ENCODE data around the gene DYNLRB1. TPM values are rescaled to one million over a fixed set of nuclear protein-coding genes. Genes with fewer than 3 reads are reported as not detected.

The DYNLRB1 gene
- total and polyA plus RNA-seq, 9 of the 15 experiments (the other 6 are each of a cell fraction or from before 2014, with no cell fraction given): 48.7 to 358 (median 121) TPM

DNA sequence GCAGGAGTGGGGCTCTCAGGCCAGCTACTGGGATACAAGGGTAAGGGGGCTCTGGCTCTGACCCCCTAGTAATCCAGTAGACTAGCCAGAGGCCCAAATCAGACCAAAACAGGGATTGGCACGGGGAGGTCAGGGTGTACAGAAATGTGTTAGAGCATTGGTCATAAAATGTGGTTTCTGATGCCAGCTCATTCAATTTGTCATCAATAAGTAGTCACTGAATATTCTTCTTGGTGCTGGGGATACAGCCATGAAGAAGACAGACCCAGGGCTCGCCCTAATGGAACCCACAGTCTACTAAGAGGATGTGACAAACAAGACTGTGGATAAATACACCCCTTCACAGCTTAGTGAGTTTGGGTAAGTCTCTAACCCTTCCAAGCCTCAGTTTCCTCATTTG lies 53.4 kb downstream of the DYNLRB1 start (continued):
- TF ChIP-seq, protein P1, sequence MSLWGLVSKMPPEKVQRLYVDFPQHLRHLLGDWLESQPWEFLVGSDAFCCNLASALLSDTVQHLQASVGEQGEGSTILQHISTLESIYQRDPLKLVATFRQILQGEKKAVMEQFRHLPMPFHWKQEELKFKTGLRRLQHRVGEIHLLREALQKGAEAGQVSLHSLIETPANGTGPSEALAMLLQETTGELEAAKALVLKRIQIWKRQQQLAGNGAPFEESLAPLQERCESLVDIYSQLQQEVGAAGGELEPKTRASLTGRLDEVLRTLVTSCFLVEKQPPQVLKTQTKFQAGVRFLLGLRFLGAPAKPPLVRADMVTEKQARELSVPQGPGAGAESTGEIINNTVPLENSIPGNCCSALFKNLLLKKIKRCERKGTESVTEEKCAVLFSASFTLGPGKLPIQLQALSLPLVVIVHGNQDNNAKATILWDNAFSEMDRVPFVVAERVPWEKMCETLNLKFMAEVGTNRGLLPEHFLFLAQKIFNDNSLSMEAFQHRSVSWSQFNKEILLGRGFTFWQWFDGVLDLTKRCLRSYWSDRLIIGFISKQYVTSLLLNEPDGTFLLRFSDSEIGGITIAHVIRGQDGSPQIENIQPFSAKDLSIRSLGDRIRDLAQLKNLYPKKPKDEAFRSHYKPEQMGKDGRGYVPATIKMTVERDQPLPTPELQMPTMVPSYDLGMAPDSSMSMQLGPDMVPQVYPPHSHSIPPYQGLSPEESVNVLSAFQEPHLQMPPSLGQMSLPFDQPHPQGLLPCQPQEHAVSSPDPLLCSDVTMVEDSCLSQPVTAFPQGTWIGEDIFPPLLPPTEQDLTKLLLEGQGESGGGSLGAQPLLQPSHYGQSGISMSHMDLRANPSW (CRISPR knock-in tag; IDR thresholded peaks at IDR 0.05): no peak
- TF ChIP-seq XRCC5 (IDR thresholded peaks at IDR 0.05; ENCODE audit: low read depth, low read length) (no peak), HMG20A (CRISPR knock-in tag; conservative IDR thresholded peaks at IDR 0.05) (no peak), CXXC5 (CRISPR knock-in tag; IDR thresholded peaks at IDR 0.05) (no peak), KLF13 (tag; IDR thresholded peaks at IDR 0.05; ENCODE audit: borderline replicate concordance, low read depth) (no peak), SMAD3 (CRISPR knock-in tag; conservative IDR thresholded peaks at IDR 0.05) (no peak), NFATC3 (IDR thresholded peaks at IDR 0.05) (no peak)
- TF ChIP-seq, protein P2, sequence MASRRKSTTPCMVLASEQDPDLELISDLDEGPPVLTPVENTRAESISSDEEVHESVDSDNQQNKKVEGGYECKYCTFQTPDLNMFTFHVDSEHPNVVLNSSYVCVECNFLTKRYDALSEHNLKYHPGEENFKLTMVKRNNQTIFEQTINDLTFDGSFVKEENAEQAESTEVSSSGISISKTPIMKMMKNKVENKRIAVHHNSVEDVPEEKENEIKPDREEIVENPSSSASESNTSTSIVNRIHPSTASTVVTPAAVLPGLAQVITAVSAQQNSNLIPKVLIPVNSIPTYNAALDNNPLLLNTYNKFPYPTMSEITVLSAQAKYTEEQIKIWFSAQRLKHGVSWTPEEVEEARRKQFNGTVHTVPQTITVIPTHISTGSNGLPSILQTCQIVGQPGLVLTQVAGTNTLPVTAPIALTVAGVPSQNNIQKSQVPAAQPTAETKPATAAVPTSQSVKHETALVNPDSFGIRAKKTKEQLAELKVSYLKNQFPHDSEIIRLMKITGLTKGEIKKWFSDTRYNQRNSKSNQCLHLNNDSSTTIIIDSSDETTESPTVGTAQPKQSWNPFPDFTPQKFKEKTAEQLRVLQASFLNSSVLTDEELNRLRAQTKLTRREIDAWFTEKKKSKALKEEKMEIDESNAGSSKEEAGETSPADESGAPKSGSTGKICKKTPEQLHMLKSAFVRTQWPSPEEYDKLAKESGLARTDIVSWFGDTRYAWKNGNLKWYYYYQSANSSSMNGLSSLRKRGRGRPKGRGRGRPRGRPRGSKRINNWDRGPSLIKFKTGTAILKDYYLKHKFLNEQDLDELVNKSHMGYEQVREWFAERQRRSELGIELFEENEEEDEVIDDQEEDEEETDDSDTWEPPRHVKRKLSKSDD (conservative IDR thresholded peaks at IDR 0.05; ENCODE audit: low read length): no peak

All from K562 (cell line).